HepG2 (cell line): ENCODE results near the gene HTR4. TPM values are rescaled to one million over a fixed set of nuclear protein-coding genes. Genes with fewer than 3 reads are reported as not detected.

Source experiments
- ATAC-seq: fragments of 200-7000 bp; cut with Tn5 transposase; 3 replicates; pipeline ENCODE4 v1.9.1; 2020; ENCODE audit warnings: mild to moderate bottlenecking, moderate library complexity
- BruUV-seq: library from RNA; stranded (reverse); fragments of 400-500 nt; replicated peaks from 2 replicates; lab custom pipeline; 2021; lab: Mats Ljungman, UMichigan
- CTCF ChIA-PET: fragments of 300-600 bp; formaldehyde crosslinking; extraction: SDS; loops from one replicate; lab custom pipeline; 2021; ENCODE audit warnings: low total read pairs, inconsistent platforms, low intra/inter-chr PET ratio; lab: Yijun Ruan, JAX
- POLR2A ChIA-PET: fragments of 350-600 bp; sonication (Branson Sonifier 250); formaldehyde crosslinking; loops from one replicate; lab custom pipeline; 2020; ENCODE audit warnings: antibody characterized with exemption, inconsistent platforms; lab: Yijun Ruan, JAX
- DNase-seq: peaks from one replicate; pipeline ENCODE4 v3.0.0-alpha.2; 2015; ENCODE audit warnings: low spot score
- FAIRE-seq: peaks from 3 replicates; lab custom pipeline; 2011; peaks lifted over from hg19 to GRCh38; lab: Jason Lieb, UNC
- H2AFZ ChIP-seq: one replicate; pipeline ENCODE4 v1.6.1; 2011; ENCODE audit warnings: low read length, inconsistent platforms
- H3K27ac ChIP-seq: fragments of 300-600 bp; 3 replicates; pipeline ENCODE4 v1.8.0; 2011; ENCODE audit warnings: mixed run types, mild to moderate bottlenecking, mixed read lengths, low read length, inconsistent platforms; ENCODE audit not compliant: insufficient read depth; ENCODE audit errors: extremely low read length
- H3K27me3 ChIP-seq, 2 experiments: fragments of 200-600 bp in 1 of 2; 2 replicates in 1 of 2; 3 replicates in 1 of 2; pipeline versions ENCODE4 v1.6.0 to v1.8.0; 2011; ENCODE audit warnings: low read length in 2 of 2, mild to moderate bottlenecking in 2 of 2, moderate library complexity in 2 of 2, inconsistent platforms in 1 of 2; ENCODE audit not compliant: insufficient read depth in 2 of 2, control insufficient read depth in 1 of 2
- H3K36me3 ChIP-seq, 2 experiments: fragments of 200-600 bp in 1 of 2; replicated peaks in 1 of 2; 2 replicates in 1 of 2; 3 replicates in 1 of 2; pipeline versions ENCODE4 v1.5.1 to v1.8.0; 2011; ENCODE audit warnings: low read length in 2 of 2, inconsistent platforms in 1 of 2; ENCODE audit not compliant: insufficient read depth in 2 of 2, control insufficient read depth in 1 of 2
- H3K4me1 ChIP-seq: 2 replicates; pipeline ENCODE4 v1.5.1; 2012; ENCODE audit warnings: low read length, inconsistent platforms; ENCODE audit not compliant: insufficient read depth
- H3K4me2 ChIP-seq: 2 replicates; pipeline ENCODE4 v1.6.0; 2011; ENCODE audit warnings: low read depth, low read length, inconsistent platforms
- H3K4me3 ChIP-seq, 3 experiments: fragments of 200-600 bp in 1 of 3; sonication (generic), shearing (Covaris generic) in 1 of 3; replicated peaks in 1 of 3; 2 replicates each; pipeline ENCODE4 v1.5.1; 2011 to 2016; ENCODE audit warnings: low read length in 3 of 3, inconsistent platforms in 2 of 3, low read depth in 2 of 3, mild to moderate bottlenecking in 2 of 3, control low read depth in 1 of 3, mixed read lengths in 1 of 3; ENCODE audit not compliant: insufficient read depth in 1 of 3
- H3K79me2 ChIP-seq: one replicate; pipeline ENCODE4 v1.6.1; 2011; ENCODE audit warnings: low read length, inconsistent platforms; ENCODE audit not compliant: insufficient read depth
- H3K9ac ChIP-seq: 2 replicates; pipeline ENCODE4 v1.6.0; 2011; ENCODE audit warnings: mild to moderate bottlenecking, low read depth, low read length, inconsistent platforms; ENCODE audit not compliant: insufficient read depth
- H3K9me3 ChIP-seq: 2 replicates; pipeline ENCODE4 v1.5.1; 2012; ENCODE audit warnings: mild to moderate bottlenecking, low read length
- H4K20me1 ChIP-seq: 2 replicates; pipeline ENCODE4 v1.6.0; 2011; ENCODE audit warnings: inconsistent platforms, mild to moderate bottlenecking, low read length, moderate library complexity; ENCODE audit not compliant: insufficient read depth
- CAMTA2 ChIP-seq: sonication (generic); formaldehyde crosslinking; IDR thresholded peaks from 2 replicates; pipeline ENCODE4 v1.4.0; 2020; ENCODE audit warnings: mild to moderate bottlenecking, missing genetic modification reagents, borderline replicate concordance
- CENPBD1 ChIP-seq: sonication (generic); formaldehyde crosslinking; IDR thresholded peaks from 2 replicates; pipeline ENCODE4 v1.8.0; 2022; ENCODE audit warnings: missing genetic modification reagents, low read depth, mild to moderate bottlenecking, borderline replicate concordance
- KDM5A ChIP-seq: fragments of 200-600 bp; sonication (generic); IDR thresholded peaks from 2 replicates; pipeline ENCODE4 v1.7.0; 2018; ENCODE audit warnings: antibody characterized with exemption, mild to moderate bottlenecking, low read length, borderline replicate concordance
- SOX5 ChIP-seq: IDR thresholded peaks from 2 replicates; pipeline ENCODE4 v1.6.1; 2016; ENCODE audit warnings: borderline replicate concordance
- ZNF256 ChIP-seq: sonication (generic); formaldehyde crosslinking; conservative IDR thresholded peaks from 2 replicates; pipeline ENCODE4 v1.4.0; 2020; ENCODE audit warnings: missing genetic modification reagents
- ZNF275 ChIP-seq: sonication (generic); formaldehyde crosslinking; IDR thresholded peaks from 2 replicates; pipeline ENCODE4 v1.8.0; 2022; ENCODE audit warnings: missing genetic modification reagents, mild to moderate bottlenecking, inconsistent platforms, borderline replicate concordance
- ZNF558 ChIP-seq: sonication (generic); formaldehyde crosslinking; IDR thresholded peaks from 2 replicates; pipeline ENCODE4 v1.9.0; 2022; ENCODE audit warnings: mild to moderate bottlenecking, missing genetic modification reagents, borderline replicate concordance
- ZNF670 ChIP-seq: sonication (generic); formaldehyde crosslinking; IDR thresholded peaks from 2 replicates; pipeline ENCODE4 v1.8.0; 2022; ENCODE audit warnings: mild to moderate bottlenecking, missing genetic modification reagents, borderline replicate concordance
- WGBS: methylation state at CpG from one replicate; pipeline ENCODE4 v1.1.6; 2017; ENCODE audit warnings: low lambda C conversion rate; 5-methylcytosine and 5-hydroxymethylcytosine counted together
- in situ Hi-C: cut with HindIII; loops from 2 replicates; pipeline ENCODE4 v1.10.0; 2017; ENCODE audit warnings: low pct_unique_long_range_greater_than_20kb; ENCODE audit not compliant: extremely low pct_ligation_motif_present
- intact Hi-C: fragments of 100-400 bp; cut with micrococcal nuclease; formaldehyde crosslinking; loops from one replicate; pipeline ENCODE4 v1.10.0; 2022; ENCODE audit not compliant: unreplicated experiment
- polyA plus RNA-seq, 8 experiments: library from polyadenylated mRNA; depleted of rRNA in 3 of 8; stranded (reverse) in 7 of 8; unstranded in 1 of 8; fragments of >200 nt; fragmentation: Illumina TruSeq in 4 of 8; extraction: Trizol in 4 of 8; gene quantifications; 2 replicates each; pipeline versions ENCODE4 v1.2.1 to v1.2.3, GENCODE V29; 2011 to 2016; ENCODE audit warnings: low read depth in 4 of 8, missing spikeins in 1 of 8, mixed read lengths in 1 of 8; ENCODE audit not compliant: insufficient read depth in 1 of 8
- total RNA-seq, 5 experiments: library from RNA; depleted of rRNA; stranded (reverse); fragments of >200 nt; fragmentation: Illumina TruSeq; extraction: Trizol; gene quantifications; 2 replicates each; pipeline ENCODE4 v1.2.3, GENCODE V29; 2016; ENCODE audit warnings: low read depth in 1 of 5
- TF ChIP-seq, protein P1 (sequence below): sonication (generic); formaldehyde crosslinking; IDR thresholded peaks from 2 replicates; pipeline ENCODE4 v1.5.1; 2020; ENCODE audit warnings: mild to moderate bottlenecking, missing genetic modification reagents, borderline replicate concordance
- TF ChIP-seq, protein P2 (sequence below): sonication (generic); formaldehyde crosslinking; conservative IDR thresholded peaks from 2 replicates; pipeline ENCODE4 v1.4.0; 2020; ENCODE audit warnings: missing genetic modification reagents

The HTR4 gene
- total and polyA plus RNA-seq, 2 of the 13 experiments (the other 11 are each of a cell fraction or from before 2014, with no cell fraction given), result not detected

DNA sequence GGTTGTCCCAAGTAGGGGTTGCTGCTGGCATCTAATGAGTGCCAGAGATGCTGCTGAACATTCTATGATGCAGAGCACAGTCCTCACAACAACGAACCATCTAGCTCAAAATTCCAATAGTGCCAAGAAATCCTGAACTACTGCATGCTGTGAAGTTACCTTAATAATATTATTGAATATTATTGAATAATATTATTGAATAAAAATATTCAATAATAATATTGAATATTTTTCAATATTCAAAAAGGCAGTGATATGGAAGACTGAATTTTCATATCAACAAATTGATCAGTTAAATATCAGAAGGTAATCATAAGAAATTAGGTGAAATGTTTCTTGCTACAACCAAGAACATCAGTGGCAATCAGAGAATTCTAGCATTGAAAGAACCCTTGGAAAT is 2.8 kb downstream of the HTR4 start:
- FAIRE-seq, result no peak
- in situ Hi-C loops (no loop called here), intact Hi-C loops (no loop called here)
- Histone ChIP-seq H3K79me2 (no peaks in the 10 kb centered on the region), H3K27ac (no peak overlapping the region), H3K27me3 (peaks cover 0 to 8% of the 10 kb centered on the region in 2 experiments; a peak in 2 of 5 replicates), H3K4me2 (no peak overlapping the region), H4K20me1 (no peaks in the 10 kb centered on the region), H2AFZ (no peak overlapping the region), H3K4me1 (no peaks in the 10 kb centered on the region), H3K9ac (no peak overlapping the region), H3K4me3 (no peak overlapping the region), H3K36me3 (no peaks in the 10 kb centered on the region), H3K9me3 (no peaks in the 10 kb centered on the region)
- CTCF ChIA-PET, result no interaction called here
- 0% methylated on average over 1 of the region's 1 CpG for WGBS
- no TSS peak for BruUV-seq
- TF ChIP-seq ZNF256 (CRISPR knock-in tag) (no peak), KDM5A (no peak)
- ATAC-seq, result no peak
- DNase-seq, result no peak
- POLR2A ChIA-PET, result no interaction called here

GRCh38 chr5:148645527-148645926 is 8.8 kb downstream of the HTR4 start:
- no peak overlapping the region for H2AFZ ChIP-seq
- BruUV-seq, result no TSS peak
- no peaks in the 10 kb centered on the region for H3K4me1 ChIP-seq
- no peaks in the 10 kb centered on the region for H3K27me3 ChIP-seq
- H3K9ac ChIP-seq, result no peak overlapping the region
- FAIRE-seq, result no peak
- H3K4me3 ChIP-seq, result no peak overlapping the region
- no peaks in the 10 kb centered on the region for H3K36me3 ChIP-seq
- no peak for DNase-seq
- no peak overlapping the region for H3K4me2 ChIP-seq
- H4K20me1 ChIP-seq, result no peaks in the 10 kb centered on the region
- intact Hi-C loops, result no loop called here
- no peaks in the 10 kb centered on the region for H3K9me3 ChIP-seq
- ChIA-PET POLR2A (no interaction called here), CTCF (no interaction called here)
- no peaks in the 10 kb centered on the region for H3K79me2 ChIP-seq
- no peak overlapping the region for H3K27ac ChIP-seq
- in situ Hi-C loops, result no loop called here
- no peak for ATAC-seq
- no peak for TF ChIP-seq CENPBD1 (CRISPR knock-in tag)
- no peak for TF ChIP-seq ZNF670 (CRISPR knock-in tag)
- TF ChIP-seq ZNF275 (CRISPR knock-in tag), result no peak
- TF ChIP-seq, protein P1, sequence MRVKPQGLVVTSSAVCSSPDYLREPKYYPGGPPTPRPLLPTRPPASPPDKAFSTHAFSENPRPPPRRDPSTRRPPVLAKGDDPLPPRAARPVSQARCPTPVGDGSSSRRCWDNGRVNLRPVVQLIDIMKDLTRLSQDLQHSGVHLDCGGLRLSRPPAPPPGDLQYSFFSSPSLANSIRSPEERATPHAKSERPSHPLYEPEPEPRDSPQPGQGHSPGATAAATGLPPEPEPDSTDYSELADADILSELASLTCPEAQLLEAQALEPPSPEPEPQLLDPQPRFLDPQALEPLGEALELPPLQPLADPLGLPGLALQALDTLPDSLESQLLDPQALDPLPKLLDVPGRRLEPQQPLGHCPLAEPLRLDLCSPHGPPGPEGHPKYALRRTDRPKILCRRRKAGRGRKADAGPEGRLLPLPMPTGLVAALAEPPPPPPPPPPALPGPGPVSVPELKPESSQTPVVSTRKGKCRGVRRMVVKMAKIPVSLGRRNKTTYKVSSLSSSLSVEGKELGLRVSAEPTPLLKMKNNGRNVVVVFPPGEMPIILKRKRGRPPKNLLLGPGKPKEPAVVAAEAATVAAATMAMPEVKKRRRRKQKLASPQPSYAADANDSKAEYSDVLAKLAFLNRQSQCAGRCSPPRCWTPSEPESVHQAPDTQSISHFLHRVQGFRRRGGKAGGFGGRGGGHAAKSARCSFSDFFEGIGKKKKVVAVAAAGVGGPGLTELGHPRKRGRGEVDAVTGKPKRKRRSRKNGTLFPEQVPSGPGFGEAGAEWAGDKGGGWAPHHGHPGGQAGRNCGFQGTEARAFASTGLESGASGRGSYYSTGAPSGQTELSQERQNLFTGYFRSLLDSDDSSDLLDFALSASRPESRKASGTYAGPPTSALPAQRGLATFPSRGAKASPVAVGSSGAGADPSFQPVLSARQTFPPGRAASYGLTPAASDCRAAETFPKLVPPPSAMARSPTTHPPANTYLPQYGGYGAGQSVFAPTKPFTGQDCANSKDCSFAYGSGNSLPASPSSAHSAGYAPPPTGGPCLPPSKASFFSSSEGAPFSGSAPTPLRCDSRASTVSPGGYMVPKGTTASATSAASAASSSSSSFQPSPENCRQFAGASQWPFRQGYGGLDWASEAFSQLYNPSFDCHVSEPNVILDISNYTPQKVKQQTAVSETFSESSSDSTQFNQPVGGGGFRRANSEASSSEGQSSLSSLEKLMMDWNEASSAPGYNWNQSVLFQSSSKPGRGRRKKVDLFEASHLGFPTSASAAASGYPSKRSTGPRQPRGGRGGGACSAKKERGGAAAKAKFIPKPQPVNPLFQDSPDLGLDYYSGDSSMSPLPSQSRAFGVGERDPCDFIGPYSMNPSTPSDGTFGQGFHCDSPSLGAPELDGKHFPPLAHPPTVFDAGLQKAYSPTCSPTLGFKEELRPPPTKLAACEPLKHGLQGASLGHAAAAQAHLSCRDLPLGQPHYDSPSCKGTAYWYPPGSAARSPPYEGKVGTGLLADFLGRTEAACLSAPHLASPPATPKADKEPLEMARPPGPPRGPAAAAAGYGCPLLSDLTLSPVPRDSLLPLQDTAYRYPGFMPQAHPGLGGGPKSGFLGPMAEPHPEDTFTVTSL, result no peak
- TF ChIP-seq SOX5 (CRISPR knock-in tag), result no peak
- no peak for TF ChIP-seq ZNF558 (CRISPR knock-in tag)
- TF ChIP-seq, protein P2, sequence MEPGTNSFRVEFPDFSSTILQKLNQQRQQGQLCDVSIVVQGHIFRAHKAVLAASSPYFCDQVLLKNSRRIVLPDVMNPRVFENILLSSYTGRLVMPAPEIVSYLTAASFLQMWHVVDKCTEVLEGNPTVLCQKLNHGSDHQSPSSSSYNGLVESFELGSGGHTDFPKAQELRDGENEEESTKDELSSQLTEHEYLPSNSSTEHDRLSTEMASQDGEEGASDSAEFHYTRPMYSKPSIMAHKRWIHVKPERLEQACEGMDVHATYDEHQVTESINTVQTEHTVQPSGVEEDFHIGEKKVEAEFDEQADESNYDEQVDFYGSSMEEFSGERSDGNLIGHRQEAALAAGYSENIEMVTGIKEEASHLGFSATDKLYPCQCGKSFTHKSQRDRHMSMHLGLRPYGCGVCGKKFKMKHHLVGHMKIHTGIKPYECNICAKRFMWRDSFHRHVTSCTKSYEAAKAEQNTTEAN (CRISPR knock-in tag), result no peak
- TF ChIP-seq CAMTA2 (CRISPR knock-in tag), result no peak
